Measurements from ENCODE around the gene TNNC1.

Gene TNNC1

GRCh38 chr3:52443268-52443610 lies 10.6 kb downstream of the TNNC1 start:
- H3K27ac ChIP-seq, result no peak overlapping the region
- no peak for DNase-seq (ENCODE audit: low spot score)
- CTCF ChIA-PET, result interaction anchor here (0.7 kb wide), 1 partner anchor 14 kb away, joined by 3 read pairs; no protein-coding TSS in a partner anchor
- no peak for TF ChIP-seq CTCF (conservative IDR thresholded peaks at IDR 0.05; ENCODE audit: low read depth)
- POLR2A ChIA-PET (ENCODE audit: low non-redundant PET), result no interaction called here

- no peak overlapping the region for H3K27ac ChIP-seq
- no peak for TF ChIP-seq CTCF (conservative IDR thresholded peaks at IDR 0.05; ENCODE audit: low read depth)
- no peak for DNase-seq (ENCODE audit: low spot score)
- ChIA-PET CTCF (no interaction called here), POLR2A (ENCODE audit: low non-redundant PET) (no interaction called here)
Measured at GRCh38 chr3:52442409-52443267, 11.2 kb downstream of the TNNC1 start.

DNA sequence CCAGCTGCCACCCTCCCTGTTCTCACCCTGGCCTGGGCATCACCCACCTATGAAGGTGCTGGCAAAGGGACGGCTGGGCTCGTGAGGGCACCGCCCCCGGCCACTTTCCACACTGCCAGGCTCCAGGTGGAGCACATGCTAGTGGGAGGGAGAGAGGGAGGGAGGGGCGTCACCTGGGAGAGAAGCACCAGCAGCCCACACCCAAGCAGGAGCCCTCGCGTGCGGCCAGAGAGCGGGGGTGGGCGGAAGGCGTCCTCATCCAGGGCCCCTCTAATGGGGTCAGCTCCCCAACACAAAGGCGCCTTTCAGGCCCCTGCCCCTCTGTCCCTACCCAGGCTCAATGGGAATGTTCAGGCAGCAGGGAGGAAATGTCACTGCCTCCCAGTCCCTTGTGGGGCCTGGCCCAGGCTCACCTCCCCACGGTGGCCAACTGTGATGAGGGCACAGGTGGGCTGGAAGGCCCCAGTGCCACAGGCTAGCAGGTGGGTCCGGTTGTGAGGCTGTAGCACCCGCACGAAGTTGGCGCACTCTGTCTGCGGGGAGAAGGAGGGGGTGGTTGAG lies 12.0 kb downstream of the TNNC1 start:
- CTCF ChIA-PET, result no interaction called here
- TF ChIP-seq CTCF (conservative IDR thresholded peaks at IDR 0.05; ENCODE audit: low read depth), result no peak
- DNase-seq (ENCODE audit: low spot score), result no peak
- no peak overlapping the region for H3K27ac ChIP-seq
- POLR2A ChIA-PET (ENCODE audit: low non-redundant PET), result no interaction called here

- CTCF ChIA-PET, result no interaction called here
- POLR2A ChIA-PET (ENCODE audit: low non-redundant PET), result no interaction called here
- no peak overlapping the region for H3K27ac ChIP-seq
- TF ChIP-seq CTCF (conservative IDR thresholded peaks at IDR 0.05; ENCODE audit: low read depth), result no peak
- DNase-seq (ENCODE audit: low spot score), result no peak
Measured at GRCh38 chr3:52441091-52441771, 12.6 kb downstream of the TNNC1 start.

GRCh38 chr3:52440671-52441070 lies 13.2 kb downstream of the TNNC1 start:
- DNase-seq (ENCODE audit: low spot score), result no peak
- H3K27ac ChIP-seq, result no peak overlapping the region
- ChIA-PET CTCF (no interaction called here), POLR2A (ENCODE audit: low non-redundant PET) (no interaction called here)
- TF ChIP-seq CTCF (conservative IDR thresholded peaks at IDR 0.05; ENCODE audit: low read depth), result no peak

DNA sequence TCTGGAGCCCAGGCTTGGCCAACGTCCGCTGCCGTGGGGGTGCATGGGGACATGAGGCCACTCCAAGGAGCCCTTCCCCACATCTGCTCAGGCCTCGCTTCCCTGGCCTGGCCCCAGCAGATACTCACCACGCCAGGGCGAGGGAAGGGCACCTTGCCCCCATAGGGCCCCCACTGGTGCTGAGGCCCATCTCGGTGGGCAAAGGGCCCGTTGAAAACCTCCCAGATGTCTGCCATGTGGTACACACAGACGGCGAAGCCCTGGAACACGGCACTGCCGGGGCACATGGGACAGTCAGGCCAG lies 13.6 kb downstream of the TNNC1 start:
- CTCF ChIA-PET, result no interaction called here
- no peak for TF ChIP-seq CTCF (conservative IDR thresholded peaks at IDR 0.05; ENCODE audit: low read depth)
- POLR2A ChIA-PET (ENCODE audit: low non-redundant PET), result no interaction called here
- no peak overlapping the region for H3K27ac ChIP-seq
- no peak for DNase-seq (ENCODE audit: low spot score)
